ENCODE measurements around the gene UNC13A. TPM values are rescaled to one million over a fixed set of nuclear protein-coding genes. Genes with fewer than 3 reads are reported as not detected.

The UNC13A gene
- total RNA-seq, 3 donors from 2014 or later (not counting 1 experiment from before 2014, with no cell fraction given): not detected

DNA sequence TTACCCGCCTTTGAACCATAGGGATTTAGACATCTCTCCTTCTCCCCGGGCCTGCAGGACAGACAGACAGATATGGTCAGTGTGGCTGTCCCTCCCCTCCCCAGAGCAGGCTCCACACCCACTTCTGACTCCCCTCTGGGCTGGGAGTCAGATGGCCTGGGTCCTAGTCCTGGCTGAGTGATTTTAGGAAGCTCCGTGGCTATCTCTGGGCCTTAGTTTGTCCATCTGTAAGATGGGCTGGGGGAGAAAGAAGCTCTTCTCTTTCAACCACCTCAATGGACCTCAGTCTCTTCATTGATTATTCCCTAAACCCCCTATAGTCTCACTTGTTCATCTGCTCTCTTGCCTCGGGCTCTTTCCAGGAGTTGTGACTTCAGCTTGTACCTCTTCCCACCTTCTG lies 35.5 kb downstream of the UNC13A start:
- Histone ChIP-seq H3K9me3 (ENCODE audit: control insufficient read depth, insufficient read depth, low read length) (no peaks in the 10 kb centered on the region), H3K36me3 (ENCODE audit: control insufficient read depth, insufficient read depth, low read length) (no peaks in the 10 kb centered on the region), H3K27ac (ENCODE audit: low read length) (no peak overlapping the region), H3K27me3 (ENCODE audit: control insufficient read depth, insufficient read depth, low read length) (no peaks in the 10 kb centered on the region), H3K4me3 (ENCODE audit: low read length) (no peak overlapping the region), H3K4me1 (ENCODE audit: control insufficient read depth, insufficient read depth, low read length) (no peaks in the 10 kb centered on the region)
- Mint-ChIP-seq H3K27me3 (ENCODE audit: low read depth in 2 of 2) (peaks cover 0 to 5% of the 10 kb centered on the region in 2 donors), H3K4me1 (no peaks in the 10 kb centered on the region), H3K9me3 (no peaks in the 10 kb centered on the region), H3K27ac (no peak overlapping the region), H3K4me3 (no peak overlapping the region), H3K36me3 (no peaks in the 10 kb centered on the region)
- WGBS (ENCODE audit: insufficient coverage): 87% methylated on average over 3 of the region's 4 CpGs
- ATAC-seq (no peak), DNase-seq (no peak)
- TF ChIP-seq, protein P1, sequence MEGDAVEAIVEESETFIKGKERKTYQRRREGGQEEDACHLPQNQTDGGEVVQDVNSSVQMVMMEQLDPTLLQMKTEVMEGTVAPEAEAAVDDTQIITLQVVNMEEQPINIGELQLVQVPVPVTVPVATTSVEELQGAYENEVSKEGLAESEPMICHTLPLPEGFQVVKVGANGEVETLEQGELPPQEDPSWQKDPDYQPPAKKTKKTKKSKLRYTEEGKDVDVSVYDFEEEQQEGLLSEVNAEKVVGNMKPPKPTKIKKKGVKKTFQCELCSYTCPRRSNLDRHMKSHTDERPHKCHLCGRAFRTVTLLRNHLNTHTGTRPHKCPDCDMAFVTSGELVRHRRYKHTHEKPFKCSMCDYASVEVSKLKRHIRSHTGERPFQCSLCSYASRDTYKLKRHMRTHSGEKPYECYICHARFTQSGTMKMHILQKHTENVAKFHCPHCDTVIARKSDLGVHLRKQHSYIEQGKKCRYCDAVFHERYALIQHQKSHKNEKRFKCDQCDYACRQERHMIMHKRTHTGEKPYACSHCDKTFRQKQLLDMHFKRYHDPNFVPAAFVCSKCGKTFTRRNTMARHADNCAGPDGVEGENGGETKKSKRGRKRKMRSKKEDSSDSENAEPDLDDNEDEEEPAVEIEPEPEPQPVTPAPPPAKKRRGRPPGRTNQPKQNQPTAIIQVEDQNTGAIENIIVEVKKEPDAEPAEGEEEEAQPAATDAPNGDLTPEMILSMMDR (IDR thresholded peaks at IDR 0.05): no peak
- intact Hi-C loops (cut with micrococcal nuclease): no loop called here

DNA sequence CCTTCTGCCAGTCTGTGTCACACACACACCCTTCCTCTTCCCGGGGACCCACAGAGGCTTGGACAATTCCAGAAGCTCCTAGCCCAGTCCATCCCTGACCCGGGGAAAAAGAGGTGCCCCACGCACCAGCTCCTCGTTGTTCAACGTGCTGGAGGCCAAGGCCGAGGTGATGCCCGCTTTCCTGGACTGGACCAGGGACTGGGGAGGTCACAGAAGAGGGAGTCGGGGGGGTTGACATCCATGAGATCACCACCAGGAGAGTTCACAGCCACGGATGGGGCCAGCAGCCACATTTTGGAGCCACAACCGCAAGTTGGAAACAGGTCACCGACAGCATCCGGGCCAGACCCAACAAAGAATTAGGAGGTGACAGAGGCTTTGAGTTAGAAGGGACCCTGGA lies 39.4 kb downstream of the UNC13A start:
- Histone ChIP-seq H3K27ac (ENCODE audit: low read length) (no peak overlapping the region), H3K36me3 (ENCODE audit: control insufficient read depth, insufficient read depth, low read length) (no peaks in the 10 kb centered on the region), H3K4me1 (ENCODE audit: control insufficient read depth, insufficient read depth, low read length) (no peaks in the 10 kb centered on the region), H3K4me3 (ENCODE audit: low read length) (no peak overlapping the region), H3K9me3 (ENCODE audit: control insufficient read depth, insufficient read depth, low read length) (no peaks in the 10 kb centered on the region), H3K27me3 (ENCODE audit: control insufficient read depth, insufficient read depth, low read length) (no peaks in the 10 kb centered on the region)
- TF ChIP-seq, protein P1 (IDR thresholded peaks at IDR 0.05): no peak
- H3K27ac Mint-ChIP-seq: no peak overlapping the region
- H3K4me3 Mint-ChIP-seq: no peak overlapping the region
- H3K4me1 Mint-ChIP-seq: no peaks in the 10 kb centered on the region
- ATAC-seq: no peak
- H3K9me3 Mint-ChIP-seq: no peaks in the 10 kb centered on the region
- DNase-seq: no peak
- intact Hi-C loops (cut with micrococcal nuclease): no loop called here
- H3K36me3 Mint-ChIP-seq: no peaks in the 10 kb centered on the region
- 82% methylated on average over 12 of the region's 12 CpGs for WGBS (ENCODE audit: insufficient coverage)
- no peaks in the 10 kb centered on the region for H3K27me3 Mint-ChIP-seq (ENCODE audit: low read depth in 2 of 2)

DNA sequence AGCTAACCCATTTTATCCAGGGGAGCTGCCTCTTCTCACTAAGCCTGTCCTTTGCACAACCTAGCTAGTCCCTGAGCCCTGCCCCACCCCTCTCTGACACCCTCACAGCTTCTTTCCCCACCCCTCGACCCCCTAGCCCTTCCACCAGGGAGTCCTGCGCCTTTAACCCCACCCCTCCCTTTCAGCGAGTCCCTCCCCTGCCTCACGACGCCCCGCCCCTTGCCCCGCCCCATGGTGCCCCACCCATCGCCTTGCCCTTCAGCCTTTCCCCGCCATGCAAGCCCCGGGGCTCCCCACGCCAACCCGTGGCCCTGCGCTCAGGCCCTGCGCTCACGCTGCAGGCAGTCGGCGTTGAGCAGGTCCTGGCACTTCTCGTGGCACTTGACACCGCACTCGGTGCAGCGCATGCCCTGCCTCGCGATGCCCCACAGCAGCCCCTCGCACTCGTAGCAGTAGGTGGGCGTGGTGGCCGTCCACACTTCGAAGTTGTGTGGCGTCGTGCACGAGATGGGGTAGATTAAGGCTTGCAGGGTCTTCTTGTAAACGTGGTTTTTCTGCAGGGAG lies 40.0 kb downstream of the UNC13A start:
- H3K27me3 ChIP-seq (ENCODE audit: control insufficient read depth, insufficient read depth, low read length): no peaks in the 10 kb centered on the region
- ATAC-seq: no peak
- no peaks in the 10 kb centered on the region for H3K4me1 ChIP-seq (ENCODE audit: control insufficient read depth, insufficient read depth, low read length)
- intact Hi-C loops (cut with micrococcal nuclease): no loop called here
- H3K36me3 ChIP-seq (ENCODE audit: control insufficient read depth, insufficient read depth, low read length): no peaks in the 10 kb centered on the region
- TF ChIP-seq, protein P1 (IDR thresholded peaks at IDR 0.05): no peak
- no peak overlapping the region for H3K4me3 Mint-ChIP-seq
- H3K27ac ChIP-seq (ENCODE audit: low read length): no peak overlapping the region
- no peaks in the 10 kb centered on the region for H3K4me1 Mint-ChIP-seq
- no peak for DNase-seq
- no peaks in the 10 kb centered on the region for H3K36me3 Mint-ChIP-seq
- no peaks in the 10 kb centered on the region for H3K27me3 Mint-ChIP-seq (ENCODE audit: low read depth in 2 of 2)
- no peak overlapping the region for H3K4me3 ChIP-seq (ENCODE audit: low read length)
- no peaks in the 10 kb centered on the region for H3K9me3 ChIP-seq (ENCODE audit: control insufficient read depth, insufficient read depth, low read length)
- no peak overlapping the region for H3K27ac Mint-ChIP-seq
- no peaks in the 10 kb centered on the region for H3K9me3 Mint-ChIP-seq
- 73% methylated on average over 32 of the region's 32 CpGs for WGBS (ENCODE audit: insufficient coverage)

All from natural killer cell (primary cell).